ENCODE measurements around the gene ALK. TPM values are rescaled to one million over a fixed set of nuclear protein-coding genes. Genes with fewer than 3 reads are reported as not detected.

The ALK gene
- total and polyA plus RNA-seq, 2 experiments from 2014 or later: 0.35 TPM; not detected in 1

GRCh38 chr2:29373870-29374269 lies 547.5 kb downstream of the ALK start:
- H3F3A ChIP-seq (replicated peaks; ENCODE audit: low read depth): no peaks in the 10 kb centered on the region
- H3K4me3 Mint-ChIP-seq: no peak overlapping the region

More at GRCh38 chr2:29373870-29374269, 547.5 kb downstream of the ALK start:
- Histone ChIP-seq H3K4me1 (ENCODE audit: insufficient read depth) (0 out of 2 replicates have a peak, but pooled peaks cover 5% of the 10 kb centered on the region), H3K27me3 (ENCODE audit: insufficient read depth) (no peaks in the 10 kb centered on the region), H3K9me2 (ENCODE audit: insufficient read depth) (peaks cover 13% of the 10 kb centered on the region; the same call in 1 of the 2 replicates), H3K36me3 (ENCODE audit: insufficient read depth) (no peaks in the 10 kb centered on the region), H3K79me2 (replicated peaks; ENCODE audit: insufficient read depth) (no peaks in the 10 kb centered on the region), H4K20me1 (replicated peaks; ENCODE audit: insufficient read depth) (no peaks in the 10 kb centered on the region), H3K4me3 (no peak overlapping the region), H3K4me2 (no peak overlapping the region), H2AFZ (no peak overlapping the region), H3K27ac (ENCODE audit: low read depth) (no peak overlapping the region)
- peaks cover 3% of the 10 kb centered on the region for H3K27me3 Mint-ChIP-seq (ENCODE audit: insufficient read depth, low read depth, poor library complexity)
- DNase-seq (ENCODE audit: low spot score): no peak
- no peak for TF ChIP-seq ZNF331 (CRISPR knock-in tag; IDR thresholded peaks at IDR 0.05; ENCODE audit: low read depth)
- no peak for TF ChIP-seq EZH2phosphoT487 (IDR thresholded peaks at IDR 0.05; ENCODE audit: unreplicated experiment)
- TF ChIP-seq ZNF462 (CRISPR knock-in tag; IDR thresholded peaks at IDR 0.05): no peak
- no peak for TF ChIP-seq POLR2AphosphoS5 (IDR thresholded peaks at IDR 0.05; ENCODE audit: low read depth)
- no peak for TF ChIP-seq STAT1 (IDR thresholded peaks at IDR 0.05; ENCODE audit: unreplicated experiment)
- no peak for TF ChIP-seq ETS1 (IDR thresholded peaks at IDR 0.05)
- TF ChIP-seq EZH2 (IDR thresholded peaks at IDR 0.05; ENCODE audit: low read depth, unreplicated experiment): no peak
- TF ChIP-seq REST (IDR thresholded peaks at IDR 0.05; ENCODE audit: unreplicated experiment): no peak
- TF ChIP-seq NANOG (IDR thresholded peaks at IDR 0.05; ENCODE audit: borderline replicate concordance): no peak
- TF ChIP-seq JUNB (IDR thresholded peaks at IDR 0.05; ENCODE audit: unreplicated experiment): no peak
- no peak for TF ChIP-seq ZNF114 (CRISPR knock-in tag; IDR thresholded peaks at IDR 0.05)
- TF ChIP-seq CREB1 (CRISPR knock-in tag; IDR thresholded peaks at IDR 0.05; ENCODE audit: low read depth): no peak
- TF ChIP-seq CTCF (conservative IDR thresholded peaks at IDR 0.05; ENCODE audit: low read depth in 2 of 2): no peak
- H3K9me3 Mint-ChIP-seq: peaks cover 8% of the 10 kb centered on the region; the same call in 2 of the 3 replicates
- peaks cover 11% of the 10 kb centered on the region for H3K4me1 Mint-ChIP-seq
- no peak overlapping the region for H3K27ac Mint-ChIP-seq
- no peak for ATAC-seq
- peaks cover 8% of the 10 kb centered on the region; the same call in 2 of the 3 replicates for H3K36me3 Mint-ChIP-seq (ENCODE audit: low read depth)
